Frontal cortex (tissue), 4 donors: Measurements from ENCODE around the gene TSPAN14. TPM values are rescaled to one million over a fixed set of nuclear protein-coding genes. Genes with fewer than 3 reads are reported as not detected.
"Not testable (repeated sequence)": the region's sequence is repeated elsewhere in the genome, so short reads cannot be mapped to it uniquely, and the experiment has no call there.

Experiments
- DNase-seq, 2 donors: peaks; one replicate each; pipeline ENCODE4 v3.0.0; 2012; ENCODE audit warnings: low spot score in 2 of 2
- FAIRE-seq: peaks from 2 replicates; lab custom pipeline; 2012; peaks lifted over from hg19 to GRCh38; lab: Jason Lieb, UNC
- total RNA-seq: library from RNA; depleted of rRNA; stranded (reverse); fragments of >200 nt; gene quantifications from one replicate; pipeline ENCODE4 v1.2.3, GENCODE V29; 2014
- donor health status: control.
- donor health status: control.
- donor health status: control.

The TSPAN14 gene, protein sequence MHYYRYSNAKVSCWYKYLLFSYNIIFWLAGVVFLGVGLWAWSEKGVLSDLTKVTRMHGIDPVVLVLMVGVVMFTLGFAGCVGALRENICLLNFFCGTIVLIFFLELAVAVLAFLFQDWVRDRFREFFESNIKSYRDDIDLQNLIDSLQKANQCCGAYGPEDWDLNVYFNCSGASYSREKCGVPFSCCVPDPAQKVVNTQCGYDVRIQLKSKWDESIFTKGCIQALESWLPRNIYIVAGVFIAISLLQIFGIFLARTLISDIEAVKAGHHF
- 17.9 TPM for total RNA-seq

GRCh38 chr10:80453842-80454512 is at the start of gene TSPAN14:
Gene TSPAN14 (plus strand): TSS chr10:80454310. CDS start chr10:80489234, 34,924 bp downstream.
- DNase-seq: peak; percentile 91 to 97
- FAIRE-seq: no peak

DNA sequence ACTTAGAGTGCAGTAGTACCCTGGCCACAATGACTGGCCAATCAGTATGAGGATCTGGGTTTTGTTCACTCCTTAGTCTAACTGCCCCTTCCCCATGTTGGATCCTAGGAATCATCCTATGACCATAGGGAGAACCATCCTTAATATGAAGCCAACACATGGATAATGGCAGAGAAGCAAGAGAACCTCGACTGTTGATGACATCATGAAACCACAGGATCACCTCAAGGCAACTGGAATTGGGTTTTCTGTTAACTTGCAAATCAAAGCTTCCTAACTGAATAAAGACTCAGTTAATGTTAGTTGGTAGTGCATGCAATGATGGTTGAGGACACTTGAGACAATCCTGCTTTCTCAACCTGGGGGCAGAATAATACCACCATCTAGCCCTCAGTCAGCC is 49.1 kb upstream of the TSPAN14 start:
- FAIRE-seq: no peak

DNA sequence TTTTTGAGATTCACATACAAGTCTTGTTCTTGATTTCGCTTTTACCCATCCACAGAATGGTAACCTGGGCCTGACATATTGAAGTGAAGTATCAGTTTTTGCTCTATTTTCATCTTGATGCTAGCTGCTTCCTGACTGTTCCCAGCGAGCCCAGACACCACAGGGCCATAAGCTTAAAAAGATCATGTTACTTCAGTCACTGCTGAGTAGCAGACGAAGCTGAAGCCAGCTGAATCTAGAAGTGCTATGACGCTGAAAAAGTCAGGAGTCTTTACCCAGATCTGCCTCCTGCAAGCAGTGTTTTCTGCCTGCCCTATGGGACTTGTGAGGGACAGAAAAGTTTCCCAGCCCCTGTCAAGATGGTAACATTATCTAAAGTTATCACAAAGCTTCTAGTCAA is 48.5 kb upstream of the TSPAN14 start:
- no peak for DNase-seq

More for the DNA sequence above, 49.1 kb upstream of the TSPAN14 start:
- DNase-seq: no peak

DNA sequence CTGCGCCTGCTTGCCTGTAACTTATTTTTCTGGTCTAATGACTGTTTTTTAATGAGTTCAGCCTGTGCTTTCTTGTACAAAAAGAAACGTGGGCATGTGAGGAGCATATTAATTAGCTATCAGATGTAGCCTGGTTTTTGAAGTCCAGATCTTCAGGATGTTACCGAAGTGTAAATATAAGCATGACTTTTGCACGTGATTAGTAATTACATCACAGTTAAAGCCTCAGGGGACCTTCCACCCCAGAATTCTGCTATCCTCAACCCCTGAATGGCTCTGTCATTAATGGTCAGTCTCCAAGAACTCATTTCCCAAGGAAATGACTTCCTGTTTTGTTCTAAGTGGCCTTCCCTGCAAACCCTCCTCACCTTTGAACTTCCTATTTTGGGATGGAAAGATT is 47.9 kb upstream of the TSPAN14 start:
- DNase-seq: no peak

More for the DNA sequence above, 48.5 kb upstream of the TSPAN14 start:
- no peak for FAIRE-seq

GRCh38 chr10:80407812-80408241 is 46.3 kb upstream of the TSPAN14 start:
- FAIRE-seq: no peak

More for the DNA sequence above, 47.9 kb upstream of the TSPAN14 start:
- no peak for FAIRE-seq

DNA sequence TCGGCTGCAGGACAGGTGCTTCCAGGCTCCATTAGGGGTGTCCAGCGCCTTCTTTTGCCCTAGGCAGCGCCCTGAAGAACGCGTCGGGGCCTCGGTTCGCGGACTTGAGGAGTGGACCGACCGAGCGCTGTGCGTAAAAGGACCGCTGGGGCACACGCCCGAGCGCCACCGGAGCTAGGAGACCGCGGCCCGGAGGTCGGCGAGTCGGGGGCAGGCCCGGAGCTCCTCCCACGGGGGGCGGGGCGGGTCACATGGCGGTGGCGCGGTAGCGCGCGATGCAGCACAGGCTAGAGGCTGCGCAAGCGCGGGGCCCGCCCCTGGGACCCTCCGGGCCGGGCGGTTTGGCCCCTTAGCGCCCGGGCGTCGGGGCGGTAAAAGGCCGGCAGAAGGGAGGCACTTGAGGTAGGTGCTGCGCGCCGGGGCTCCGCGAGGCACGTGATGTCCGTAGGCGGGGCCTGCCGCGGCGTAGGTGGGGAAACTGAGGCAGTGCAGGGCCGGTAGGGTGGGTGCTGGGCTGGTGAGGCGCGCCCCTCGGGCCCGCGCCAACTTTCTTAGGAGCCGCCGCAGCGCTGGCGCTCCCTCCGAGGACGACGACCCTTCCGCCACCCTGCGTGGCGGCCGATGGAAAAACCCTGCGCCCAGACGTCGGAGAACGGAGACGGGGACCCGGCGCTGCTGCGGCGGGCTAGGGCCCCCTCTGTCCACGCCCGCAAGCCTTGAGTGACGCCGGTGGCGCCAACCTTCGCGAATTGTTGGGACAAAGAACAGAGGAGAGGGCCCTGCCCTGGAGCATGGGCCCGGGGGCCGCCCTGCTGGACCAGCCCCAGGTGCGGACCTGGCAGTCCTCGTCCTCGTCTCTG is 45.6 kb upstream of the TSPAN14 start, which contains the start of gene PRXL2A:
TSS of gene PRXL2A (plus strand) at position 310 of the 860 bp plus-strand sequence. CDS start 11,917 bp downstream, outside the sequence.
- no peak for FAIRE-seq
- peak; percentile 88 to 91 for DNase-seq

More at GRCh38 chr10:80407812-80408241, 46.3 kb upstream of the TSPAN14 start:
- peak in 1 of 2 donors; percentile 48 for DNase-seq

- DNase-seq (peak in 1 of 2 donors; percentile 32), FAIRE-seq (no peak)
Measured at GRCh38 chr10:80409121-80409520, 45.0 kb upstream of the TSPAN14 start.

DNA sequence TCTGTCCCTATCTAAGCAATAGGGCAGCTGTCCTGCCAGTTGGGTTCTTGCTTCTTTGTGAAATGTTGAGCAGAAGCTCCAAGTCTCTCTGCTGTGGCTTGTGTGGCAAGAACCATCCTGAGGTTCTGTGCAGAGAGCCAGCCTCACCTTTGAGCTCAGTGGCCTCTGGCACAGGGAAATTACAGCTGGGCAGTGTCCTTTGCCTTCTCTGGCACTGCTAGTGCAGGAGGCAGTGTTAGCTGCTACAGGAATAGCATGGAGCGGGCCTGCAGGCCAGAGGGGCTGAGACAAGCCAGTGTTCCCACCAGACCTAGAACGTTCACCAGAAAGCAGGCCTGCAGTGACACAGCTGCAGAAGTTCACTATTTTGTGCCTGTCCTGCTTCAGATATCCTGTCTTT is 44.0 kb upstream of the TSPAN14 start:
- DNase-seq (no peak), FAIRE-seq (no peak)

- no peak for DNase-seq
- FAIRE-seq: no peak
Measured at GRCh38 chr10:80410578-80411145, 43.4 kb upstream of the TSPAN14 start.

DNA sequence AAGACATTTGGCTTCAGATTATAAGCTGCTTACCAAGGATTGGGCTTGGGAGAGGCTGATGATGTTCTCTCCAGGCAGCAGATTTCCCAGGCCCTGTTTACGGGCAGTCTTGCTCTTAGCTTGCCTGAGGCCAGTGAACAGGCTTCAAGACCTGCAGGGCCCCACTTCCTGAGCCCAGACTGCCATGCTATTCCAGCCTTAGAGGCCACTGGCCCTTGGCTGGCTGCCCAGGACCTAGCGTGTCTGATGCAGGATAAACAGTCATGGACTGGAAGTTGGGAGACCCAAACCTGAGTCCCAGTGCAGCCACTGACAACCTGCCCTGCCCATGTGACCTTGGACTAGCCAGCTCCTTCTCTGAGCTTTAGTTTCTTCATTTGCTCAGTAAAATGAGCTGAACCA is 42.8 kb upstream of the TSPAN14 start:
- no peak for FAIRE-seq
- no peak for DNase-seq

DNA sequence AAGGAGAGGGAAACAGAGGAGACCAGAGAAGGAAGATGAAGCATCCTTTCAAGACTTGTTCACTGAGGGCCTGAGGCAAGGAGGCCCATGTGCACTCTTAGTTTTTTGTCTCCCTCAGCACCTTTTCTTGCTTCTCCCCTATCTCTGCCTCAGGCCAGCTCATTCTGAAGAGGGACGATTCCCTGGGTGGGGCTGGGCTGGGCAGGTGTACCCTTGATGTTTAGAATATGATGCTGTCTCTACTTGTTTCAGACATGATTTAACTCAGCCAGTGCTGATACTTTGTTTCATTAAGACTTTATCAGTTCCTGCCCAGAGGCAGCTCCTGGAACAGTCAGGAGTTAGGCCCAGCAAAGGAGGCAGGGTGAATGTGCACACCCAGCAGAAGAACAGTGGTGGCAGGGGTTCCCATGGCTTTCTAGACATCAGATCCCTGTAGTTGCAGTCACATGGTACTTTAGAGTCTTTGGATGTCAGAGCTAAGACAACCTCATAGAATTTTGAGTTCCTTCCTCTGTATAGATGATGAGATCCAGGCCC is 42.4 kb upstream of the TSPAN14 start:
- DNase-seq (no peak), FAIRE-seq (no peak)

DNA sequence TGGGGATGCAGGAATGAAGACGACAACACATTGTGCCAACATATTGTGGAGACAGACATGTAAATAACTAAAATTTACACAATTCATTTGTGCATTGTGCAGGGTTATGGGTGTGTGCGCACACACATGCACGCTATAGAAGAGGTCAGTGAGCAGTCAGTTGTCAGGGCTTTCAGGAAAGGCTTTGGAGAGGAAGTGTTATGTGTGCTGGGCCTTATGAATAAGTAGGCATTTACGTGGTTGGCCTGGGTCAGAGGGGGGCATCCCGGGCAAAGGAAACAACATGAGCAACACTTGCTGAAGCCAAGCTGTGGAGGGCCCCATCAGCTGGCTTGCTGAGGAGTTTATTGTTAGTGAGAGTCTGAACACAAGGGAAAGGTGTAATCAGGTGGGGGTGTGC is 41.6 kb upstream of the TSPAN14 start:
- DNase-seq (no peak), FAIRE-seq (no peak)

DNA sequence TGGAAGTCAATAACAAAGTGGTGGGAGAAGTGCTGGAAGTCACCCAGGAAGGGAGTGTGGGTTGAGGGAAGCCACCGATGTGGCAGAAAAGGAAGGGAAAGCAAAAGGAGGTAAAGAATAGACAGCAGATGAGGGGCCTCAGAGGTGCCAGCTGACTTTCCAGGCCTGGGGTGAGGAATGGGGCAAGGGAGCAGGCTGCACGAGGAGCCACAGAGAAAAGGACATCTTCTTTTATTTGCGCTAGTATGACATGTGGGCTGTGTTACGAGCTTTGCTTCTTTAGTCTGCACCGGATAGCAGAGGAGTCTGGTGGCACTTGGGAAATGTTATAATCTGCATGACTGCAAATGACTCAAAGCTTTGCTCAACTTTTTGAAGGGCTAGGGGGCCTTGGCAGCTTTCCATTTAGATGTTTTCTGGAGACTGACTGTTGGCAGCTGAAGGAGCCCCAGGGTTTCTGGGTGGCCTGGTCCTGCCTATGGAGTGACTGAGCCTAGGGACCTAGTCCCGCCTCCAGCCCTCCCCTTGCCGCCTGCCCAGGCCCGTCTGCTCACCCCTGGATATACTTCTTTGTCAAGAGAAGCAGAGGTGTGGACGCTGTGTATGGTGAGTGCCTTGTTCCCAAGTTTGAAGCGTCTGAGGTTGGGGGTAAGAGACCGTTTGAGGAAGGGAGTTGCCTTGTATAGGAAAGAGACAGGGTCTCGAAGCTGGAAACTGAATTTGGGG is 40.7 kb upstream of the TSPAN14 start:
- FAIRE-seq (no peak), DNase-seq (no peak)

DNA sequence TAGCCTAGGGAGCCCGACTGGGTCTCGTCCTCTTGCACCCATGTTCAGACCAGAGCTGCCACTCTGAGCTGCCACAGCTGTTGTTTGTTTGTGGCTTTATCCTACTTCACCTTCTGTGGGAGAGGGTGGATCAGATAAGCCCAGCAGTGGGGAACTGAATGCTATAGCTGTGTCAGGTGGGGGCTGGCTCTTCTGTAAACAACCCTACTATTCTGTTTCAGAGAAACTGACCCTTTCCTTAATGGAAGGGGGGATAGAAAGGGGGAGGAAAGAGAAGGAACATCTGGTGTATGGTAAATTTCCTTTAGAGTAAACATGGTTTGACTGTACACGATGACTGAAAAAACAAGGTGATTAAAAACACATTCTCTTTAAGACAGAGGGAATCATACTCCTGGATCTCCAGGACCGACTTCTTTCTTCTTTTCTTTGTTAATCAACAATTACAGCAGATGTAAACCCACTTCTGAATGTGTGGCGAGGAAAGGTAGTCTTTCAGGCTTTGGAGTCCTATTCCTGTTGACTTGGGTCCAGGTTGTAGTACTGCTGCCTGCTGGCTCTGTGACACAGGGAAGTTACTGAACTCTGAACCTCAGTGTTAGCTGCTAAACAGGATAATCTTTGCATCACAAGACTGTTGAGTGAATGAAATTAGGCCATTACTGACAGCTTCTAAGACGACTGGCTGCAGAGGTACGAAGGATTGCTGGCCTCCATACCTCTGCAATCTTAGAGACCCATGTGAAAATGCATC is 39.8 kb upstream of the TSPAN14 start:
- FAIRE-seq (no peak), DNase-seq (no peak)

- FAIRE-seq (no peak), DNase-seq (no peak)
Measured at GRCh38 chr10:80415734-80416478, 38.2 kb upstream of the TSPAN14 start.

DNA sequence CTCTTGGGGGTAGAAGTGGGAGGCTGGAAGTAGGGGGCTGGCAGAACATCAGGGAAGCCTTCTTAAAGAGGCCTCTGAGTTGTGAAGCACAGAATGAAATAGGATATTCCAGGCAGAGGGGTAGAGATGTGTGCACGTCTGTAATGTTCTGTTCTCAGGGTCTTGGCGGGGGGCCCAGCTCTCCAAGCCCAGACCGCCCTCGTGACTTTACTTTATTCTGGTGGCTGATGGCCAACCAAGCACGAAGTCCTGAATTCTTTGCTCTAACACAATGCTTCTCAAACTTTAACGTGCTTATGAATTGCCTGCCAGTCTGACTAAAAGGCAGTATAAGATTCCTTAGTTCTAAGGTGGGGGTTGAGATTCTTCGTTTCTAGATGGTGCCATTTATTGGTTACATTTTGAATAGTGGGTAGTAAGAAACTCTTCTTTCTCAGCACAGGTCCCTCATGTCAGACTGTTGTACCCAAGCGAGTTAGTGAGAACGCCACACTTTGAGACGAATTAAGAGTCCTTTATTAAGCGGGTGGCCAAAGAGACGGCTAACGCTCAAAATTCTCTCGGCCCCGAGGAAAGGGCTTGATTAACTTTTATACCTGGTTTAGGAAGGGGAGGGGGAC is 37.5 kb upstream of the TSPAN14 start:
- FAIRE-seq (no peak), DNase-seq (peak in 1 of 2 donors; percentile 38)

GRCh38 chr10:80417256-80417655 is 36.9 kb upstream of the TSPAN14 start:
- not testable (repeated sequence) for DNase-seq, FAIRE-seq
